ENCODE measurements around the gene TRAT1.

Gene TRAT1, protein sequence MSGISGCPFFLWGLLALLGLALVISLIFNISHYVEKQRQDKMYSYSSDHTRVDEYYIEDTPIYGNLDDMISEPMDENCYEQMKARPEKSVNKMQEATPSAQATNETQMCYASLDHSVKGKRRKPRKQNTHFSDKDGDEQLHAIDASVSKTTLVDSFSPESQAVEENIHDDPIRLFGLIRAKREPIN

GRCh38 chr3:108822123-108822897, at the start of gene TRAT1:
Gene TRAT1, plus strand, starts transcription at chr3:108822786. Its CDS starts 142 bp downstream, at chr3:108822928.
- no peak for DNase-seq (ENCODE audit: extremely low read depth, insufficient read length)
- no peaks in the 10 kb centered on the region for H3K36me3 ChIP-seq (ENCODE audit: control insufficient read depth, insufficient read depth, low read length)
- H3K4me3 ChIP-seq (replicated peaks; ENCODE audit: low read depth, low read length) = no peak within 1 kb of the TSS
- H3K27me3 ChIP-seq (replicated peaks; ENCODE audit: control insufficient read depth, insufficient read depth, low read length) = no peaks in the 10 kb centered on the region
- TF ChIP-seq CTCF (IDR thresholded peaks at IDR 0.05; ENCODE audit: insufficient read depth, low read length, poor library complexity, severe bottlenecking) = no peak

- Histone ChIP-seq H3K27me3 (replicated peaks; ENCODE audit: control insufficient read depth, insufficient read depth, low read length) (no peaks in the 10 kb centered on the region), H3K4me3 (replicated peaks; ENCODE audit: low read depth, low read length) (no peak overlapping the region), H3K36me3 (ENCODE audit: control insufficient read depth, insufficient read depth, low read length) (no peaks in the 10 kb centered on the region)
- no peak for TF ChIP-seq CTCF (IDR thresholded peaks at IDR 0.05; ENCODE audit: insufficient read depth, low read length, poor library complexity, severe bottlenecking)
- DNase-seq (ENCODE audit: extremely low read depth, insufficient read length) = no peak
These were observed 46.9 kb upstream of the TRAT1 start for GRCh38 chr3:108775649-108776048.

GRCh38 chr3:108779496-108779895, 43.1 kb upstream of the TRAT1 start:
- no peak for TF ChIP-seq CTCF (IDR thresholded peaks at IDR 0.05; ENCODE audit: insufficient read depth, low read length, poor library complexity, severe bottlenecking)
- DNase-seq (ENCODE audit: extremely low read depth, insufficient read length) = no peak
- Histone ChIP-seq H3K4me3 (replicated peaks; ENCODE audit: low read depth, low read length) (no peak overlapping the region), H3K36me3 (ENCODE audit: control insufficient read depth, insufficient read depth, low read length) (no peaks in the 10 kb centered on the region), H3K27me3 (replicated peaks; ENCODE audit: control insufficient read depth, insufficient read depth, low read length) (no peaks in the 10 kb centered on the region)

DNA sequence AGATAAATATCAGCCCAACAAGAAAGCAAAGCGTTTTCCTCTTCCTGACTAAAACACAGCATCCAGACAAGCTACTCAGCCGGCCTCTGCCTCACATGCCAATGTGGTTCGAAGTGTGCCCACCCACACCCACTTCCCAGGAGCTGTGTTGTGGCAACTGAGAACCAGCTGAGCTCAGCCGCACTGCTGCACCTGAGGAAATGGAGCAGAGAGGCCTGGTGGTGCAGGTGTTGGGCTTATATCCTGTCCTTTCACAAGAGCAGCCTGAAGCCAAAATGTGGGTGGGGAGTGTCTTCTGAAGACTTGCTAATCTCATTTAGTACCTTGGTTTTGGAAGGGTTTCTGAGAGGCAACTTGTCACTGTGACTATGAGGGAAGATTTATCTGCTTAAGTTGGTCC, 42.4 kb upstream of the TRAT1 start:
- TF ChIP-seq CTCF (IDR thresholded peaks at IDR 0.05; ENCODE audit: insufficient read depth, low read length, poor library complexity, severe bottlenecking) = no peak
- no peak for DNase-seq (ENCODE audit: extremely low read depth, insufficient read length)
- no peaks in the 10 kb centered on the region for H3K36me3 ChIP-seq (ENCODE audit: control insufficient read depth, insufficient read depth, low read length)
- H3K27me3 ChIP-seq (replicated peaks; ENCODE audit: control insufficient read depth, insufficient read depth, low read length) = no peaks in the 10 kb centered on the region
- H3K4me3 ChIP-seq (replicated peaks; ENCODE audit: low read depth, low read length) = no peak overlapping the region

GRCh38 chr3:108791473-108791872, 31.1 kb upstream of the TRAT1 start:
- Histone ChIP-seq H3K4me3 (replicated peaks; ENCODE audit: low read depth, low read length) (no peak overlapping the region), H3K27me3 (replicated peaks; ENCODE audit: control insufficient read depth, insufficient read depth, low read length) (no peaks in the 10 kb centered on the region), H3K36me3 (ENCODE audit: control insufficient read depth, insufficient read depth, low read length) (no peaks in the 10 kb centered on the region)
- no peak for DNase-seq (ENCODE audit: extremely low read depth, insufficient read length)
- TF ChIP-seq CTCF (IDR thresholded peaks at IDR 0.05; ENCODE audit: insufficient read depth, low read length, poor library complexity, severe bottlenecking) = no peak
